ENCODE results near the gene DSCAML1. TPM values are rescaled to one million over a fixed set of nuclear protein-coding genes. Genes with fewer than 3 reads are reported as not detected.

Gene DSCAML1
- total and polyA plus RNA-seq, 12 donors, result 0.16 to 1.5 (median 0.57) TPM

GRCh38 chr11:117830674-117831351 lies 33.8 kb upstream of the DSCAML1 start:
- intact Hi-C loops (cut with DNase I), result no loop called here
- no peaks in the 10 kb centered on the region for H3K27me3 ChIP-seq
- ATAC-seq (no peak), DNase-seq (peak in 1 of 2 donors; percentile 3)
- peaks cover 3 to 51% (median 34%) of the 10 kb centered on the region in 9 donors for H3K4me1 ChIP-seq
- TF ChIP-seq CTCF (IDR thresholded peaks at IDR 0.05), result no peak
- H3K4me3 ChIP-seq, result no peak overlapping the region
- no peaks in the 10 kb centered on the region for H3K9me3 ChIP-seq
- peaks cover 0 to 25% (median 0%) of the 10 kb centered on the region in 9 donors for H3K36me3 ChIP-seq
- WGBS, 2 donors, result 56 to 60% methylated on average over 6 of the region's 6 CpGs
- H3K27ac ChIP-seq, result peak overlapping the region in 1 of 10 donors; percentile 44

DNA sequence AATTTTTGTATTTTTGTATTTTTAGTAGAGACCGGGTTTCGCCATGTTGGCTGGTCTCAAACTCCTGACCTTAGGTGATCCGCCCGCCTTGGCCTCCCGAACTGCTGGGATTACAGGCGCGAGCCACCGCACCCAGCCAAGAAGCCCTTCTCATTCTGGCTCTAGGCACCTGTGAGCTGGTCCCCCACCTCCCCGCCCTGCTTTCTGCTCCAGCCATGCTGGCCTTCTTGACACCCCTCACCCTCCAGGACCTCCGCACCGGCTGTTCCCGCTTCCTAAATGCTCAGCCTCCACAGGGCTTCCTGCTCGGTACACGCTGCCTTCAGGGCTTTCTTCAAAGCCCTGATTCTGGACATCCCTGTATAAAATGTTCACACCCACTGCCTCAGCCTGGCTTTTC lies 33.1 kb upstream of the DSCAML1 start:
- no peak overlapping the region for H3K4me3 ChIP-seq
- DNase-seq, result peak in 1 of 2 donors; percentile 7
- H3K4me1 ChIP-seq, result peaks cover 3 to 59% (median 42%) of the 10 kb centered on the region in 9 donors
- TF ChIP-seq CTCF (IDR thresholded peaks at IDR 0.05), result no peak
- no peaks in the 10 kb centered on the region for H3K27me3 ChIP-seq
- H3K27ac ChIP-seq, result peak overlapping the region in 1 of 10 donors; percentile 44
- H3K36me3 ChIP-seq, result peaks cover 0 to 19% (median 0%) of the 10 kb centered on the region in 9 donors
- intact Hi-C loops (cut with DNase I), result no loop called here
- ATAC-seq, result no peak
- no peaks in the 10 kb centered on the region for H3K9me3 ChIP-seq
- WGBS, 2 donors, result 77 to 84% methylated on average over 14 of the region's 14 CpGs

- no peak for TF ChIP-seq CTCF (IDR thresholded peaks at IDR 0.05)
- Histone ChIP-seq H3K9me3 (no peaks in the 10 kb centered on the region), H3K27me3 (no peaks in the 10 kb centered on the region), H3K27ac (peak overlapping the region in 7 of 10 donors; percentile 5 to 50 (median 35)), H3K36me3 (peaks cover 0 to 13% (median 0%) of the 10 kb centered on the region in 9 donors), H3K4me3 (no peak overlapping the region), H3K4me1 (peaks cover 8 to 66% (median 49%) of the 10 kb centered on the region in 9 donors)
- DNase-seq (no peak), ATAC-seq (peak in 1 of 8 donors; percentile 9)
- intact Hi-C loops (cut with DNase I), result no loop called here
- 64 to 83% methylated on average over 7 of the region's 7 CpGs for WGBS, 2 donors
These were observed 32.3 kb upstream of the DSCAML1 start for GRCh38 chr11:117829369-117829725.

DNA sequence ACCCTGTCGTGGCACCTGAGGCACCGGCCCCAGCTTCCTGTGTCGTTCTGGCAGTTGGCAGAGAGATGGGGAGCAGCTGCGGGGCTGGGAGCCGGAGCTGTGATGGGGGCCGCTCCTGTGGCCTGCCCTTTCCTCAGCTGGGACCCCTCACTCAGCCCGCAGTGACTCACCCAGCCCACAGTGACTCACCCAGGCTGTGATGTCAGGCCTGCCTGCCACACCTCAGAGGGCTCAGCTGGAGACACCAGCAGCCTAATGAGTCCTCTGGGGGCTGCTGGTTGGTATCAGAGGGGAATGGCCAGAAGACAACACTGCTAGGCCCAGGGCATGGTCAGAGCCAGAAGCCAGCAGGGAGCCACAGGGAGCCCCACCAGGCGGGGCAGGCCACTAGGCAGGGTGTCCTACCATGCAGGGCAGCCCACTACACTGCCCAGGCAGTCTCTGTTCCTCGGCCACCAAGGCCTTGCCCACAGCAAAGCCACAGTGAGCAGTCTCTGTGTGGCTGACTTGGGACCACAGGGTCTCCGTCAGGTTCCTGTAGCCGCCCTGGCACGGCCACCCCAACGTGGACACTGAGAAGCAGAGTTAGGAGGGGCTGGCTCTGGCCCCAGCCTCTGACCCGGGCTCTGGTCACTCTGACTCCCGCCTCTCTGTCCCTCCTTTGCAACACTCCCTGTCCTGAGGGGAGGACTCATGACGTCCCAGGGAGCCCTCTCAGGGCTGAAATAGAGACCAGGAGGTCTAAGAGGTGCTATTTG lies 31.8 kb upstream of the DSCAML1 start:
- no peaks in the 10 kb centered on the region for H3K27me3 ChIP-seq
- no peaks in the 10 kb centered on the region for H3K9me3 ChIP-seq
- peak overlapping the region in 7 of 10 donors; percentile 5 to 50 (median 35) for H3K27ac ChIP-seq
- H3K4me3 ChIP-seq, result no peak overlapping the region
- TF ChIP-seq CTCF (IDR thresholded peaks at IDR 0.05), result no peak
- intact Hi-C loops (cut with DNase I), result no loop called here
- peaks cover 11 to 69% (median 49%) of the 10 kb centered on the region in 9 donors for H3K4me1 ChIP-seq
- ATAC-seq (peak in 7 of 8 donors; percentile 9 to 68 (median 32)), DNase-seq (peak in 1 of 2 donors; percentile 54)
- WGBS, 2 donors, result 60 to 72% methylated on average over 16 of the region's 16 CpGs
- H3K36me3 ChIP-seq, result peaks cover 0 to 7% (median 0%) of the 10 kb centered on the region in 9 donors

Data from heart right ventricle (tissue), 16 donors.